GM10847 (cell line): ENCODE measurements around the gene RNF19B.

Experiments
- POLR2A ChIP-seq: IDR thresholded peaks from 2 replicates; pipeline ENCODE4 v1.6.1; 2011; ENCODE audit not compliant: insufficient read length; ENCODE audit errors: extremely low read depth

The RNF19B gene

GRCh38 chr1:32964461-32965250, at the start of gene RNF19B:
Gene RNF19B (minus strand): TSS chr1:32964809. CDS start chr1:32964685, 124 bp downstream.
- peak; percentile 99 for TF ChIP-seq POLR2A

- TF ChIP-seq POLR2A, result no peak
Measured at GRCh38 chr1:33013791-33014190, 49.2 kb upstream of the RNF19B start.

GRCh38 chr1:33012165-33012564, 47.6 kb upstream of the RNF19B start:
- no peak for TF ChIP-seq POLR2A

GRCh38 chr1:33010932-33011731, 46.5 kb upstream of the RNF19B start:
- no peak for TF ChIP-seq POLR2A

- no peak for TF ChIP-seq POLR2A
Measured at GRCh38 chr1:33009561-33009960, 45.0 kb upstream of the RNF19B start.

- TF ChIP-seq POLR2A, result no peak
Measured at GRCh38 chr1:33008051-33008914, 43.7 kb upstream of the RNF19B start.

GRCh38 chr1:33007190-33008050, 42.8 kb upstream of the RNF19B start:
- TF ChIP-seq POLR2A, result no peak

- TF ChIP-seq POLR2A, result no peak
Measured at GRCh38 chr1:33005838-33006421, 41.3 kb upstream of the RNF19B start.

- no peak for TF ChIP-seq POLR2A
Measured at GRCh38 chr1:33005117-33005837, 40.7 kb upstream of the RNF19B start.

GRCh38 chr1:33004613-33005012, 40.0 kb upstream of the RNF19B start:
- TF ChIP-seq POLR2A, result no peak

GRCh38 chr1:33003657-33004056, 39.0 kb upstream of the RNF19B start:
- no peak for TF ChIP-seq POLR2A

GRCh38 chr1:33002006-33002405, 37.4 kb upstream of the RNF19B start:
- TF ChIP-seq POLR2A, result no peak

GRCh38 chr1:33001282-33001681, 36.7 kb upstream of the RNF19B start:
- TF ChIP-seq POLR2A, result no peak
